Panc1 (cell line): Measurements from ENCODE around the gene CRTAC1. TPM values are rescaled to one million over a fixed set of nuclear protein-coding genes. Genes with fewer than 3 reads are reported as not detected.

Source experiments
- ATAC-seq: fragments of 200-7000 bp; cut with Tn5 transposase; 2 replicates; pipeline ENCODE4 v1.9.1; 2020; ENCODE audit warnings: mild to moderate bottlenecking, moderate library complexity
- BruUV-seq: library from RNA; stranded (reverse); fragments of 400-500 nt; replicated peaks from 2 replicates; lab custom pipeline; 2021; lab: Mats Ljungman, UMichigan
- CTCF ChIA-PET: fragments of 300-600 bp; sonication (Branson Sonifier 250); formaldehyde crosslinking; loops from one replicate; lab custom pipeline; 2022; ENCODE audit warnings: antibody characterized with exemption; lab: Charles Lee
- POLR2A ChIA-PET: fragments of 300-600 bp; sonication (Branson Sonifier 250); formaldehyde crosslinking; loops from one replicate; lab custom pipeline; 2022; ENCODE audit warnings: antibody characterized with exemption; lab: Charles Lee
- DNase-seq: peaks from one replicate; pipeline ENCODE4 v3.0.0-alpha.2; 2010; ENCODE audit warnings: low read depth, low spot score
- H3K27ac ChIP-seq: 2 replicates; pipeline ENCODE4 v1.5.1; 2011; ENCODE audit warnings: mild to moderate bottlenecking, low read length, inconsistent platforms
- H3K27me3 ChIP-seq: fragments of 200-500 bp; sonication (Bioruptor generic); 2 replicates; pipeline ENCODE4 v1.6.0; 2014; ENCODE audit warnings: low read length, inconsistent platforms; ENCODE audit not compliant: control insufficient read depth, insufficient read depth
- H3K36me3 ChIP-seq: fragments of 200-500 bp; sonication (Bioruptor generic); 2 replicates; pipeline ENCODE4 v1.5.1; 2014; ENCODE audit warnings: inconsistent platforms, mild to moderate bottlenecking, low read length, moderate library complexity; ENCODE audit not compliant: control insufficient read depth, insufficient read depth
- H3K4me1 ChIP-seq: 2 replicates; pipeline ENCODE4 v1.5.1; 2011; ENCODE audit warnings: inconsistent platforms, mild to moderate bottlenecking, low read length, moderate library complexity; ENCODE audit not compliant: control insufficient read depth, insufficient read depth
- H3K4me3 ChIP-seq, 2 experiments: 2 replicates each; pipeline ENCODE4 v1.5.1; 2011 to 2012; ENCODE audit warnings: low read depth in 2 of 2, low read length in 2 of 2, mild to moderate bottlenecking in 2 of 2, inconsistent platforms in 1 of 2, moderate library complexity in 1 of 2
- H3K9me3 ChIP-seq: fragments of 200-500 bp; sonication (Bioruptor generic); 2 replicates; pipeline ENCODE4 v1.5.1; 2014; ENCODE audit warnings: low read depth, mild to moderate bottlenecking, inconsistent platforms, low read length, moderate library complexity; ENCODE audit not compliant: control insufficient read depth, insufficient read depth
- POLR2AphosphoS5 ChIP-seq: IDR thresholded peaks from 2 replicates; pipeline ENCODE4 v1.6.1; 2012; ENCODE audit warnings: mild to moderate bottlenecking, low read depth, low read length, moderate library complexity
- SIN3A ChIP-seq: IDR thresholded peaks from 2 replicates; pipeline ENCODE4 v1.6.1; 2012; ENCODE audit warnings: low read depth, mild to moderate bottlenecking, low read length, moderate library complexity, borderline replicate concordance; ENCODE audit not compliant: insufficient read depth
- TCF7L2 ChIP-seq: IDR thresholded peaks from 2 replicates; pipeline ENCODE4 v1.6.1; 2011; ENCODE audit warnings: mild to moderate bottlenecking, low read depth, low read length, inconsistent platforms
- in situ Hi-C: cut with HindIII; loops from 2 replicates; pipeline ENCODE4 v1.10.0; 2016; ENCODE audit warnings: low sequenced_read_pairs, low pct_unique_long_range_greater_than_20kb
- intact Hi-C: fragments of 100-400 bp; cut with micrococcal nuclease; formaldehyde crosslinking; loops from one replicate; pipeline ENCODE4 v1.10.0; 2022; ENCODE audit not compliant: unreplicated experiment
- total RNA-seq: library from RNA; stranded (reverse); gene quantifications from one replicate; pipeline ENCODE4 v1.2.1, GENCODE V29; 2021; ENCODE audit not compliant: unreplicated experiment
- TF ChIP-seq, protein P1 (sequence below): fragments of 450-650 bp; IDR thresholded peaks from 2 replicates; pipeline ENCODE4 v1.5.1; 2017; ENCODE audit warnings: mild to moderate bottlenecking
- TF ChIP-seq, protein P2 (sequence below), 2 experiments: IDR thresholded peaks; 2 replicates each; pipeline ENCODE4 v1.6.1; 2011 to 2012; ENCODE audit warnings: low read depth in 2 of 2, control low read depth in 1 of 2, low read length in 1 of 2, mild to moderate bottlenecking in 1 of 2, moderate library complexity in 1 of 2; ENCODE audit not compliant: insufficient read depth in 1 of 2

Gene CRTAC1
- total RNA-seq, 1 experiment from 2014 or later: 0.23 TPM

DNA sequence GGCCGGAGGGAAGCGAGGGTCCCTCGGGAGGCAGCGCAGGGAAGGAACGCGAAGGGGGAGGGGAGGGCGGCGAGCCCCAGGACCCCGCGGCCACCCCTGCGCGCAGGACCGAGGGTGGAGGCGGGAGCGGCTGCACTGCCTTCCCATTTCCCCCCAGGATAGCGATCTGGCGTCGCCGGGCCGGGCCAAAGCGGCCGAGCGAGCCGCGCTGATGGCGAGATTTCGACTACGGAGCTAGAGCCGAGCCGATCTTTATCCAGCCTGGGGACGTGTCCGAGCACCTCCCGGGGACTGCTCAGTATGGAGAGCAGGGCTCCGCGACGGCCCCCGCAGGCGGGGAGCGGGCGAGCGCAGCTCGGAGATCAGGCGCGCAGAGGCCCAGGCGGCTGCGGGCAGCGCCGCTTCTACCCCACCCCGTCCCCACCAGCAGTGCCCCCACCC is 590 bp upstream of the CRTAC1 start:
- in situ Hi-C loops (no loop called here), intact Hi-C loops (no loop called here)
- no peak overlapping the region for H3K27ac ChIP-seq
- 0 out of 2 replicates have a peak, but pooled peaks cover 3% of the 10 kb centered on the region for H3K36me3 ChIP-seq
- no peaks in the 10 kb centered on the region for H3K4me1 ChIP-seq
- ChIA-PET POLR2A (no interaction called here), CTCF (no interaction called here)
- no peak overlapping the region for H3K4me3 ChIP-seq
- no TSS peak for BruUV-seq
- ATAC-seq: no peak
- DNase-seq: no peak
- H3K9me3 ChIP-seq: no peaks in the 10 kb centered on the region
- H3K27me3 ChIP-seq: peaks cover 49% of the 10 kb centered on the region
- TF ChIP-seq, protein P1, sequence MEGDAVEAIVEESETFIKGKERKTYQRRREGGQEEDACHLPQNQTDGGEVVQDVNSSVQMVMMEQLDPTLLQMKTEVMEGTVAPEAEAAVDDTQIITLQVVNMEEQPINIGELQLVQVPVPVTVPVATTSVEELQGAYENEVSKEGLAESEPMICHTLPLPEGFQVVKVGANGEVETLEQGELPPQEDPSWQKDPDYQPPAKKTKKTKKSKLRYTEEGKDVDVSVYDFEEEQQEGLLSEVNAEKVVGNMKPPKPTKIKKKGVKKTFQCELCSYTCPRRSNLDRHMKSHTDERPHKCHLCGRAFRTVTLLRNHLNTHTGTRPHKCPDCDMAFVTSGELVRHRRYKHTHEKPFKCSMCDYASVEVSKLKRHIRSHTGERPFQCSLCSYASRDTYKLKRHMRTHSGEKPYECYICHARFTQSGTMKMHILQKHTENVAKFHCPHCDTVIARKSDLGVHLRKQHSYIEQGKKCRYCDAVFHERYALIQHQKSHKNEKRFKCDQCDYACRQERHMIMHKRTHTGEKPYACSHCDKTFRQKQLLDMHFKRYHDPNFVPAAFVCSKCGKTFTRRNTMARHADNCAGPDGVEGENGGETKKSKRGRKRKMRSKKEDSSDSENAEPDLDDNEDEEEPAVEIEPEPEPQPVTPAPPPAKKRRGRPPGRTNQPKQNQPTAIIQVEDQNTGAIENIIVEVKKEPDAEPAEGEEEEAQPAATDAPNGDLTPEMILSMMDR: no peak
- TF ChIP-seq SIN3A (no peak), TCF7L2 (no peak), POLR2AphosphoS5 (no peak)
- TF ChIP-seq, protein P2, sequence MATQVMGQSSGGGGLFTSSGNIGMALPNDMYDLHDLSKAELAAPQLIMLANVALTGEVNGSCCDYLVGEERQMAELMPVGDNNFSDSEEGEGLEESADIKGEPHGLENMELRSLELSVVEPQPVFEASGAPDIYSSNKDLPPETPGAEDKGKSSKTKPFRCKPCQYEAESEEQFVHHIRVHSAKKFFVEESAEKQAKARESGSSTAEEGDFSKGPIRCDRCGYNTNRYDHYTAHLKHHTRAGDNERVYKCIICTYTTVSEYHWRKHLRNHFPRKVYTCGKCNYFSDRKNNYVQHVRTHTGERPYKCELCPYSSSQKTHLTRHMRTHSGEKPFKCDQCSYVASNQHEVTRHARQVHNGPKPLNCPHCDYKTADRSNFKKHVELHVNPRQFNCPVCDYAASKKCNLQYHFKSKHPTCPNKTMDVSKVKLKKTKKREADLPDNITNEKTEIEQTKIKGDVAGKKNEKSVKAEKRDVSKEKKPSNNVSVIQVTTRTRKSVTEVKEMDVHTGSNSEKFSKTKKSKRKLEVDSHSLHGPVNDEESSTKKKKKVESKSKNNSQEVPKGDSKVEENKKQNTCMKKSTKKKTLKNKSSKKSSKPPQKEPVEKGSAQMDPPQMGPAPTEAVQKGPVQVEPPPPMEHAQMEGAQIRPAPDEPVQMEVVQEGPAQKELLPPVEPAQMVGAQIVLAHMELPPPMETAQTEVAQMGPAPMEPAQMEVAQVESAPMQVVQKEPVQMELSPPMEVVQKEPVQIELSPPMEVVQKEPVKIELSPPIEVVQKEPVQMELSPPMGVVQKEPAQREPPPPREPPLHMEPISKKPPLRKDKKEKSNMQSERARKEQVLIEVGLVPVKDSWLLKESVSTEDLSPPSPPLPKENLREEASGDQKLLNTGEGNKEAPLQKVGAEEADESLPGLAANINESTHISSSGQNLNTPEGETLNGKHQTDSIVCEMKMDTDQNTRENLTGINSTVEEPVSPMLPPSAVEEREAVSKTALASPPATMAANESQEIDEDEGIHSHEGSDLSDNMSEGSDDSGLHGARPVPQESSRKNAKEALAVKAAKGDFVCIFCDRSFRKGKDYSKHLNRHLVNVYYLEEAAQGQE (IDR thresholded peaks at IDR 0.05; ENCODE audit: insufficient read depth in 1 of 2, low read depth in 2 of 2, low read length in 1 of 2): no peak

DNA sequence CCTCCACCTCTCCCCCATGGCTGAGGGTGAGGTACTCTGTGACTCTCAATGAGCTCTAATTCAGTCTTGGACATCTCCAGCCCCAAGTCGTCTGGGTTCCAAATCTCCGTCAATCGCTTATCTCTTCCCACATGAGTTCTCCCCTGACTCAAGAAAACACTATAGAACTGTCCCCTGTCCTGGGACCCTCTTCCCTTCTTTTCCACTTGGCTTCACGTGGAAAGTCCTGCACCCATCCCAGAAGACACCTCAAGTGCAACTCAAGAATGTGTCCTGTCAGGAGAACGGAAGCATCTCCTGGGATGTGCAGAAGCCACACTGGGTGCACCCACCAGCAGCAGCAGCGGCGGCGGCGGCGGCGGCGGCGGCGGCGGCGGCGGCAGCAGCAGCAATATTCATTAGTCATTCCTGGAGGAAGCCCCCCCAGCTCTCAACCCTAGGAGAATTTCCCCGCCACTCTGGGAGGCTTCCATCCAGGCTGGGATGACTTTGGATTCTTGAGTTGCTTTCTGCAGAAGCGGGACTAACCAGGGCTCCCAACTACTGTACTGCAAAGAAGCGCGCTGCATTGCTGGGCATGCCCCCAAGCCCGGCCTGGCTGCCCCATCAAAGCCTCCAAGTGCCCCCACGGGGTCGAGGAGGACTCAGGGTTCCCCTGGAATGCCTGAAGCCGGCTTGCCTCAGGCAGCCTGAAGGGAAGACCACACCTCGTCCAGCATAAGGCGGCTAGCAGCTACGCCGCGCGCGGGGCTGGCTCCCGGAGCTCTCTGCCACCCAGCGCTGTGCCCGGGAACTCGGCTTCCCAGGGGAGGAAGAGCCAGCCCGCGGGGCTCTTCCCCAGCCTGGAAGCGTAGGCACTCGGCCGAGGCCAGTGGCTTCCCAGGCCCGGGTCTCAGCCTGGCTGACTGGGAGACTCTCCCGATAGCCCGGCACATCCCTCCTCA is 1.0 kb downstream of the CRTAC1 start:
- peak; percentile 64 for ATAC-seq
- ChIA-PET CTCF (interaction anchor here (1.6 kb wide), 1 partner anchor 12 kb away, joined by 7 read pairs; no protein-coding TSS in a partner anchor), POLR2A (no interaction called here)
- no peak for DNase-seq
- Histone ChIP-seq H3K27me3 (peaks cover 47% of the 10 kb centered on the region), H3K27ac (no peak overlapping the region), H3K36me3 (0 out of 2 replicates have a peak, but pooled peaks cover 3% of the 10 kb centered on the region), H3K4me1 (no peaks in the 10 kb centered on the region), H3K9me3 (no peaks in the 10 kb centered on the region), H3K4me3 (peak overlapping the region; percentile 36 to 41)
- no TSS peak for BruUV-seq
- TF ChIP-seq, protein P2 (IDR thresholded peaks at IDR 0.05; ENCODE audit: insufficient read depth in 1 of 2, low read depth in 2 of 2, low read length in 1 of 2): no peak
- TF ChIP-seq POLR2AphosphoS5: no peak
- in situ Hi-C loops (no loop called here), intact Hi-C loops (no loop called here)
